HCT116 (cell line): ENCODE measurements around the gene CEP120. TPM values are rescaled to one million over a fixed set of nuclear protein-coding genes. Genes with fewer than 3 reads are reported as not detected.

ENCODE experiments used
- ATAC-seq: fragments of 200-7000 bp; cut with Tn5 transposase; 2 replicates; pipeline ENCODE4 v1.9.1; 2020; ENCODE audit warnings: mild to moderate bottlenecking, moderate library complexity
- BruUV-seq: library from RNA; stranded (reverse); fragments of 400-500 nt; replicated peaks from 2 replicates; lab custom pipeline; 2021; lab: Mats Ljungman, UMichigan
- CTCF ChIA-PET: fragments of 300-600 bp; sonication (Branson Sonifier 250); formaldehyde crosslinking; loops from one replicate; lab custom pipeline; 2021; ENCODE audit warnings: antibody characterized with exemption; lab: Charles Lee
- POLR2A ChIA-PET: fragments of 300-600, 350-600 bp; sonication (Branson Sonifier 250); formaldehyde crosslinking; loops from one replicate; lab custom pipeline; 2021; ENCODE audit warnings: antibody characterized with exemption; lab: Charles Lee
- RAD21 ChIA-PET, 2 experiments: fragments of 300-600 bp; sonication (Branson Sonifier 250); formaldehyde crosslinking; loops; one replicate each; lab custom pipeline; 2023; ENCODE audit warnings: low total read pairs in 2 of 2; ENCODE audit not compliant: uncharacterized antibody in 2 of 2, unreplicated experiment in 2 of 2, low non-redundant PET in 1 of 2; lab: Charles Lee
- DNase-seq: peaks from one replicate; pipeline ENCODE4 v3.0.0-alpha.2; 2010; ENCODE audit warnings: low read depth, low spot score
- H2AFZ ChIP-seq: fragments of 200-600 bp; shearing (Covaris generic), sonication (generic); 2 replicates; pipeline ENCODE4 v1.6.1; 2017; ENCODE audit warnings: low read depth, mixed run types, mixed read lengths, antibody characterized with exemption, low read length; ENCODE audit not compliant: poor library complexity, severe bottlenecking
- H3K27ac ChIP-seq: 2 replicates; pipeline ENCODE4 v1.5.1; 2012; ENCODE audit warnings: low read depth, low read length
- H3K27me3 ChIP-seq: fragments of 200-600 bp; sonication (generic); 2 replicates; pipeline ENCODE4 v1.6.1; 2016; ENCODE audit warnings: mixed run types, low read length, mixed read lengths; ENCODE audit not compliant: insufficient read depth
- H3K36me3 ChIP-seq, 2 experiments: fragments of 200-500 bp in 1 of 2; fragments of 200-600 bp in 1 of 2; sonication (Bioruptor generic) in 1 of 2; sonication (generic) in 1 of 2; 2 replicates each; pipeline versions ENCODE4 v1.5.1 to v1.6.1; 2014 to 2016; ENCODE audit warnings: low read length in 2 of 2, inconsistent platforms in 1 of 2, mixed read lengths in 1 of 2, mixed run types in 1 of 2; ENCODE audit not compliant: insufficient read depth in 2 of 2, control insufficient read depth in 1 of 2
- H3K4me1 ChIP-seq, 2 experiments: fragments of 200-600 bp in 1 of 2; sonication (generic) in 1 of 2; 2 replicates each; pipeline versions ENCODE4 v1.5.1 to v1.6.1; 2012 to 2017; ENCODE audit warnings: low read length in 2 of 2, inconsistent platforms in 1 of 2, mild to moderate bottlenecking in 1 of 2, mixed read lengths in 1 of 2, mixed run types in 1 of 2, moderate library complexity in 1 of 2; ENCODE audit not compliant: insufficient read depth in 2 of 2, control insufficient read depth in 1 of 2
- H3K4me2 ChIP-seq: fragments of 200-600 bp; sonication (generic); 2 replicates; pipeline ENCODE4 v1.6.1; 2017; ENCODE audit warnings: mixed run types, low read length, mixed read lengths
- H3K4me3 ChIP-seq, 2 experiments: fragments of 200-600 bp in 1 of 2; sonication (generic) in 1 of 2; replicated peaks in 1 of 2; 2 replicates each; pipeline ENCODE4 v1.5.1; 2011 to 2016; ENCODE audit warnings: low read length in 2 of 2, control low read depth in 1 of 2, low read depth in 1 of 2, mild to moderate bottlenecking in 1 of 2, mixed read lengths in 1 of 2, mixed run types in 1 of 2
- H3K79me2 ChIP-seq: fragments of 200-600 bp; sonication (generic); 2 replicates; pipeline ENCODE4 v1.6.1; 2017; ENCODE audit warnings: mild to moderate bottlenecking, mixed run types, low read length, moderate library complexity, mixed read lengths; ENCODE audit not compliant: insufficient read depth
- H3K9ac ChIP-seq: fragments of 200-600 bp; sonication (generic); 2 replicates; pipeline ENCODE4 v1.6.1; 2016; ENCODE audit warnings: low read length, mixed read lengths
- H3K9me2 ChIP-seq: fragments of 200-600 bp; sonication (generic), shearing (Covaris generic); 2 replicates; pipeline ENCODE4 v1.6.1; 2017; ENCODE audit warnings: mixed run types, mild to moderate bottlenecking, moderate library complexity; ENCODE audit not compliant: insufficient read depth
- H3K9me3 ChIP-seq, 2 experiments: fragments of 200-500 bp in 1 of 2; fragments of 200-600 bp in 1 of 2; sonication (Bioruptor generic) in 1 of 2; sonication (generic) in 1 of 2; 2 replicates each; pipeline ENCODE4 v1.6.1; 2014 to 2017; ENCODE audit warnings: low read length in 2 of 2, mixed read lengths in 2 of 2, inconsistent platforms in 1 of 2, low read depth in 1 of 2, mild to moderate bottlenecking in 1 of 2, mixed run types in 1 of 2, moderate library complexity in 1 of 2; ENCODE audit not compliant: control insufficient read depth in 1 of 2, insufficient read depth in 1 of 2
- H4K20me1 ChIP-seq: fragments of 200-600 bp; sonication (generic), shearing (Covaris generic); 2 replicates; pipeline ENCODE4 v1.6.1; 2017; ENCODE audit warnings: mixed run types, mild to moderate bottlenecking, moderate library complexity; ENCODE audit not compliant: insufficient read depth
- CTCF ChIP-seq, 3 experiments: fragments of 200-600 bp in 1 of 3; sonication (generic) in 1 of 3; IDR thresholded peaks in 2 of 3; conservative IDR thresholded peaks in 1 of 3; 2 replicates each; pipeline ENCODE4 v1.5.1; 2012 to 2017; ENCODE audit warnings: low read depth in 2 of 3, low read length in 2 of 3, antibody characterized with exemption in 1 of 3, borderline replicate concordance in 1 of 3, control low read depth in 1 of 3, mild to moderate bottlenecking in 1 of 3, mixed read lengths in 1 of 3, mixed run types in 1 of 3, moderate library complexity in 1 of 3; ENCODE audit not compliant: insufficient read depth in 1 of 3
- EZH2phosphoT487 ChIP-seq: fragments of 200-600 bp; IDR thresholded peaks from 2 replicates; pipeline ENCODE4 v1.6.1; 2018; ENCODE audit warnings: antibody characterized with exemption, borderline replicate concordance
- FOSL1 ChIP-seq: IDR thresholded peaks from 2 replicates; pipeline ENCODE4 v1.6.1; 2012; ENCODE audit warnings: low read depth
- POLR2A ChIP-seq: IDR thresholded peaks from 2 replicates; pipeline ENCODE4 v1.7.0; 2011; ENCODE audit warnings: borderline replicate concordance; ENCODE audit not compliant: insufficient read depth, insufficient read length; ENCODE audit errors: extremely low read depth
- RAD21 ChIP-seq: IDR thresholded peaks from 2 replicates; pipeline ENCODE4 v1.6.1; 2012; ENCODE audit warnings: low read depth, mild to moderate bottlenecking
- YY1 ChIP-seq: IDR thresholded peaks from 2 replicates; pipeline ENCODE4 v1.6.1; 2011; ENCODE audit warnings: low read length, low read depth, moderate library complexity, mild to moderate bottlenecking; ENCODE audit not compliant: insufficient replicate concordance; ENCODE audit errors: extremely low read depth
- ZFX ChIP-seq: fragments of 450-650 bp; IDR thresholded peaks from 2 replicates; pipeline ENCODE4 v1.6.1; 2017
- intact Hi-C: fragments of 100-400 bp; cut with micrococcal nuclease; formaldehyde crosslinking; loops from 2 replicates; pipeline ENCODE4 v1.10.0; 2022
- total RNA-seq: library from RNA; stranded (reverse); gene quantifications from one replicate; pipeline ENCODE4 v1.2.1, GENCODE V29; 2021; ENCODE audit not compliant: unreplicated experiment
- TF ChIP-seq, protein P1 (sequence below): IDR thresholded peaks from 2 replicates; pipeline ENCODE4 v1.6.1; 2012

CEP120 gene
- total RNA-seq, 1 experiment from 2014 or later: 30.2 TPM

- H3K27ac ChIP-seq: no peak overlapping the region
- no peak overlapping the region for H2AFZ ChIP-seq
- no peaks in the 10 kb centered on the region for H3K4me1 ChIP-seq
- intact Hi-C loops: loop anchor here (5.0 kb wide), 2 partner anchors 248 to 862 kb away; no protein-coding TSS in a partner anchor
- no TSS peak for BruUV-seq
- POLR2A ChIA-PET: no interaction called here
- H3K36me3 ChIP-seq: no peaks in the 10 kb centered on the region
- CTCF ChIA-PET: interaction anchor here (1.2 kb wide), 1 partner anchor 10 kb away, joined by 3 read pairs; no protein-coding TSS in a partner anchor
- no peak overlapping the region for H3K4me2 ChIP-seq
- H4K20me1 ChIP-seq: no peaks in the 10 kb centered on the region
- H3K9me3 ChIP-seq: no peaks in the 10 kb centered on the region
- RAD21 ChIA-PET: no interaction called here
- no peak overlapping the region for H3K9ac ChIP-seq
- DNase-seq: no peak
- no peaks in the 10 kb centered on the region for H3K27me3 ChIP-seq
- no peak for ATAC-seq
- TF ChIP-seq EZH2phosphoT487 (no peak), YY1 (no peak), ZFX (no peak), CTCF (IDR thresholded peaks at IDR 0.05 in 2 of 3, conservative IDR thresholded peaks at IDR 0.05 in 1 of 3; ENCODE audit: borderline replicate concordance in 1 of 3, insufficient read depth in 1 of 3, low read depth in 2 of 3, low read length in 2 of 3) (no peak), POLR2A (no peak), RAD21 (no peak), FOSL1 (no peak)
- TF ChIP-seq, protein P1, sequence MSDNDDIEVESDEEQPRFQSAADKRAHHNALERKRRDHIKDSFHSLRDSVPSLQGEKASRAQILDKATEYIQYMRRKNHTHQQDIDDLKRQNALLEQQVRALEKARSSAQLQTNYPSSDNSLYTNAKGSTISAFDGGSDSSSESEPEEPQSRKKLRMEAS: no peak
- H3K4me3 ChIP-seq: no peak overlapping the region
- H3K79me2 ChIP-seq: no peaks in the 10 kb centered on the region
- no peaks in the 10 kb centered on the region for H3K9me2 ChIP-seq
Observed at GRCh38 chr5:123364441-123365155, 58.6 kb downstream of the CEP120 start.
